Smooth muscle cell (in vitro differentiated cells): ENCODE data around the gene MVB12B. TPM values are rescaled to one million over a fixed set of nuclear protein-coding genes. Genes with fewer than 3 reads are reported as not detected.

Experiments used
- DNase-seq: peaks from one replicate; lab custom pipeline; 2025; ENCODE audit not compliant: unreplicated experiment; lab: John Stamatoyannopoulos, UW
- H2AFZ ChIP-seq: fragments of 200-600 bp; sonication (generic); 2 replicates; pipeline ENCODE4 v1.6.0; 2016; ENCODE audit warnings: antibody characterized with exemption, low read depth, mild to moderate bottlenecking
- H3F3A ChIP-seq: fragments of 200-600 bp; sonication (generic); 2 replicates; pipeline ENCODE4 v1.6.0; 2017; ENCODE audit warnings: antibody characterized with exemption, low read depth
- H3K27ac ChIP-seq: fragments of 200-600 bp; sonication (generic); 2 replicates; pipeline ENCODE4 v1.5.1; 2016; ENCODE audit warnings: low read depth, mild to moderate bottlenecking
- H3K27me3 ChIP-seq: fragments of 200-600 bp; sonication (generic); 2 replicates; pipeline ENCODE4 v1.6.1; 2016; ENCODE audit warnings: low read depth, mild to moderate bottlenecking
- H3K36me3 ChIP-seq: fragments of 200-600 bp; sonication (generic); 2 replicates; pipeline ENCODE4 v1.5.1; 2016; ENCODE audit warnings: low read depth
- H3K4me1 ChIP-seq: fragments of 200-600 bp; sonication (generic); 2 replicates; pipeline ENCODE4 v1.5.1; 2016; ENCODE audit warnings: low read depth
- H3K4me2 ChIP-seq: fragments of 200-600 bp; sonication (generic); 2 replicates; pipeline ENCODE4 v1.6.0; 2016; ENCODE audit warnings: mild to moderate bottlenecking
- H3K4me3 ChIP-seq: fragments of 200-600 bp; sonication (generic); 2 replicates; pipeline ENCODE4 v1.5.1; 2016; ENCODE audit warnings: mild to moderate bottlenecking
- H3K79me2 ChIP-seq: fragments of 200-600 bp; sonication (generic); 2 replicates; pipeline ENCODE4 v1.6.0; 2016; ENCODE audit warnings: low read depth, mild to moderate bottlenecking
- H3K9ac ChIP-seq: fragments of 200-600 bp; sonication (generic); 2 replicates; pipeline ENCODE4 v1.6.0; 2016; ENCODE audit warnings: low read depth
- H3K9me3 ChIP-seq: fragments of 200-600 bp; sonication (generic); replicated peaks from 2 replicates; pipeline ENCODE4 v1.5.1; 2016; ENCODE audit warnings: low read depth
- H4K20me1 ChIP-seq: fragments of 200-600 bp; sonication (generic); 2 replicates; pipeline ENCODE4 v1.6.0; 2016; ENCODE audit warnings: low read depth
- WGBS: methylation state at CpG from one replicate; pipeline ENCODE4 v1.1.7; 2016; ENCODE audit warnings: low lambda C conversion rate; 5-methylcytosine and 5-hydroxymethylcytosine counted together
- polyA plus RNA-seq: library from polyadenylated mRNA; unstranded; fragments of >200 nt; fragmentation: Nextera tagmentation; extraction: Ambion mirVana; gene quantifications from 2 replicates; pipeline ENCODE4 v1.2.1, GENCODE V29; 2016
- total RNA-seq: library from RNA; depleted of rRNA; stranded (reverse); fragments of >200 nt; gene quantifications from 2 replicates; pipeline ENCODE4 v1.2.3, GENCODE V29; 2014
- TF ChIP-seq, protein P1 (sequence below): fragments of 200-600 bp; sonication (generic); IDR thresholded peaks from 2 replicates; pipeline ENCODE4 v1.5.1; 2017; ENCODE audit warnings: borderline replicate concordance, mild to moderate bottlenecking, antibody characterized with exemption; ENCODE audit not compliant: insufficient read depth, poor library complexity, severe bottlenecking

MVB12B gene
- total and polyA plus RNA-seq, 2 experiments from 2014 or later, result 4.3 to 5.4 TPM

DNA sequence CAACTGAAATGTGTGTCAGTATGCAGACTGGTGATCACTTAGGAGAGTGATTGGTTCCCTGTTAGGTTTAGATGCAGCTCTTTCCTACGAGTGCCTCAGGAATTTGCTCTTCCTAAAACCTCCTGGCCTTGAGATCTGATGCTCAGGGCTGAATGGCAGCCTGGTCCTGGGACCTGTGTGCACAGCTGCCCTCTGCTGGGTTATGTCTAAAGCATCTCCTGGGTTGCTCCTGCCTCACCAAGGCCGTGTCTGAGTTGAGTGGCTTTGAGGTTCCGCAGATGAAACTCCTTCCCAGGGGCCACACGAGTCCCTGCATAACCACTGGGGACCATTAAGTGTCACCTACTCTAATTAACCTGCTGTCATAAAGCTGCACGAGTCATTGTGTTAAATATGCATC lies 59.5 kb downstream of the MVB12B start:
- DNase-seq, result no peak
- no peak overlapping the region for H3K4me2 ChIP-seq
- no peaks in the 10 kb centered on the region for H3K27me3 ChIP-seq
- H2AFZ ChIP-seq, result no peak overlapping the region
- 70% methylated on average over 5 of the region's 5 CpGs for WGBS
- H3K4me1 ChIP-seq, result no peaks in the 10 kb centered on the region
- H3K4me3 ChIP-seq, result no peak overlapping the region
- no peak overlapping the region for H3K27ac ChIP-seq
- H4K20me1 ChIP-seq, result no peaks in the 10 kb centered on the region
- no peaks in the 10 kb centered on the region for H3F3A ChIP-seq
- TF ChIP-seq, protein P1, sequence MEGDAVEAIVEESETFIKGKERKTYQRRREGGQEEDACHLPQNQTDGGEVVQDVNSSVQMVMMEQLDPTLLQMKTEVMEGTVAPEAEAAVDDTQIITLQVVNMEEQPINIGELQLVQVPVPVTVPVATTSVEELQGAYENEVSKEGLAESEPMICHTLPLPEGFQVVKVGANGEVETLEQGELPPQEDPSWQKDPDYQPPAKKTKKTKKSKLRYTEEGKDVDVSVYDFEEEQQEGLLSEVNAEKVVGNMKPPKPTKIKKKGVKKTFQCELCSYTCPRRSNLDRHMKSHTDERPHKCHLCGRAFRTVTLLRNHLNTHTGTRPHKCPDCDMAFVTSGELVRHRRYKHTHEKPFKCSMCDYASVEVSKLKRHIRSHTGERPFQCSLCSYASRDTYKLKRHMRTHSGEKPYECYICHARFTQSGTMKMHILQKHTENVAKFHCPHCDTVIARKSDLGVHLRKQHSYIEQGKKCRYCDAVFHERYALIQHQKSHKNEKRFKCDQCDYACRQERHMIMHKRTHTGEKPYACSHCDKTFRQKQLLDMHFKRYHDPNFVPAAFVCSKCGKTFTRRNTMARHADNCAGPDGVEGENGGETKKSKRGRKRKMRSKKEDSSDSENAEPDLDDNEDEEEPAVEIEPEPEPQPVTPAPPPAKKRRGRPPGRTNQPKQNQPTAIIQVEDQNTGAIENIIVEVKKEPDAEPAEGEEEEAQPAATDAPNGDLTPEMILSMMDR, result peak; percentile 22
- no peaks in the 10 kb centered on the region for H3K79me2 ChIP-seq
- no peaks in the 10 kb centered on the region for H3K36me3 ChIP-seq
- H3K9ac ChIP-seq, result no peak overlapping the region
- no peaks in the 10 kb centered on the region for H3K9me3 ChIP-seq

- H3K9me3 ChIP-seq, result no peaks in the 10 kb centered on the region
- no peak overlapping the region for H3K4me2 ChIP-seq
- H3K4me3 ChIP-seq, result no peak overlapping the region
- no peaks in the 10 kb centered on the region for H3K27me3 ChIP-seq
- no peak overlapping the region for H2AFZ ChIP-seq
- H3K79me2 ChIP-seq, result no peaks in the 10 kb centered on the region
- no peak overlapping the region for H3K27ac ChIP-seq
- no peaks in the 10 kb centered on the region for H3F3A ChIP-seq
- no peak overlapping the region for H3K9ac ChIP-seq
- no peak for DNase-seq
- H3K4me1 ChIP-seq, result no peaks in the 10 kb centered on the region
- H4K20me1 ChIP-seq, result no peaks in the 10 kb centered on the region
- WGBS, result 94% methylated on average over 6 of the region's 6 CpGs
- H3K36me3 ChIP-seq, result no peaks in the 10 kb centered on the region
- TF ChIP-seq, protein P1, result no peak
Measured at GRCh38 chr9:126386776-126387175, 60.1 kb downstream of the MVB12B start.

GRCh38 chr9:126388964-126389708 lies 62.5 kb downstream of the MVB12B start:
- Histone ChIP-seq H3F3A (no peaks in the 10 kb centered on the region), H3K4me3 (no peak overlapping the region), H3K36me3 (no peaks in the 10 kb centered on the region), H3K9me3 (no peaks in the 10 kb centered on the region), H3K79me2 (no peaks in the 10 kb centered on the region), H4K20me1 (no peaks in the 10 kb centered on the region), H3K4me1 (no peaks in the 10 kb centered on the region), H3K9ac (no peak overlapping the region), H3K27me3 (no peaks in the 10 kb centered on the region), H3K4me2 (no peak overlapping the region), H2AFZ (no peak overlapping the region), H3K27ac (no peak overlapping the region)
- DNase-seq, result no peak
- TF ChIP-seq, protein P1, result no peak
- 96% methylated on average over 8 of the region's 8 CpGs for WGBS

- Histone ChIP-seq H3F3A (no peaks in the 10 kb centered on the region), H3K79me2 (no peaks in the 10 kb centered on the region), H3K4me1 (no peaks in the 10 kb centered on the region), H3K27ac (no peak overlapping the region), H3K9me3 (no peaks in the 10 kb centered on the region), H2AFZ (no peak overlapping the region), H3K9ac (no peak overlapping the region), H3K27me3 (no peaks in the 10 kb centered on the region), H4K20me1 (no peaks in the 10 kb centered on the region), H3K4me3 (no peak overlapping the region), H3K36me3 (no peaks in the 10 kb centered on the region), H3K4me2 (no peak overlapping the region)
- WGBS, result 89% methylated on average over 2 of the region's 2 CpGs
- DNase-seq, result no peak
- TF ChIP-seq, protein P1, result no peak
Measured at GRCh38 chr9:126389992-126390391, 63.4 kb downstream of the MVB12B start.
